SJCRH30 (cell line): ENCODE data around the gene PGAP3. TPM values are rescaled to one million over a fixed set of nuclear protein-coding genes. Genes with fewer than 3 reads are reported as not detected.
"Not testable (repeated sequence)": the region's sequence is repeated elsewhere in the genome, so short reads cannot be mapped to it uniquely, and the experiment has no call there.

ENCODE experiments used
- DNase-seq, 2 experiments: peaks; one replicate each; pipeline ENCODE4 v3.0.0-alpha.2; 2015 to 2020
- H3K27ac ChIP-seq: fragments of 250-450 bp; sonication (Bioruptor Pico); 2 replicates; pipeline ENCODE4 v1.5.1; 2020; ENCODE audit warnings: mild to moderate bottlenecking, moderate library complexity
- H3K27me3 ChIP-seq: fragments of 250-450 bp; sonication (Bioruptor Pico); 2 replicates; pipeline ENCODE4 v1.5.1; 2020; ENCODE audit warnings: mild to moderate bottlenecking, moderate library complexity
- H3K36me3 ChIP-seq: fragments of 250-450 bp; sonication (Bioruptor Pico); 2 replicates; pipeline ENCODE4 v1.5.1; 2020; ENCODE audit warnings: mild to moderate bottlenecking, moderate library complexity
- H3K4me1 ChIP-seq: fragments of 250-450 bp; sonication (Bioruptor Pico); 2 replicates; pipeline ENCODE4 v1.5.1; 2020; ENCODE audit warnings: mild to moderate bottlenecking, moderate library complexity
- H3K4me3 ChIP-seq: fragments of 250-450 bp; sonication (Bioruptor Pico); 2 replicates; pipeline ENCODE4 v1.5.1; 2020; ENCODE audit warnings: mild to moderate bottlenecking, moderate library complexity
- H3K9me3 ChIP-seq: fragments of 250-450 bp; sonication (Bioruptor Pico); replicated peaks from 2 replicates; pipeline ENCODE4 v1.5.1; 2020; ENCODE audit warnings: mild to moderate bottlenecking, moderate library complexity
- total RNA-seq: library from RNA; depleted of rRNA; stranded (reverse); fragments of >200 nt; shearing (Covaris generic); gene quantifications from 2 replicates; pipeline ENCODE4 v1.2.3, GENCODE V29; 2014

PGAP3 gene
- total RNA-seq, 1 experiment from 2014 or later: 3.1 TPM

GRCh38 chr17:39705786-39706348, 18.0 kb upstream of the PGAP3 start:
- no peaks in the 10 kb centered on the region for H3K27me3 ChIP-seq
- no peak overlapping the region for H3K4me3 ChIP-seq
- H3K4me1 ChIP-seq: peaks cover 4% of the 10 kb centered on the region; the same call in 1 of the 2 replicates
- H3K36me3 ChIP-seq: no peaks in the 10 kb centered on the region
- no peak for DNase-seq
- H3K27ac ChIP-seq: no peak overlapping the region
- no peaks in the 10 kb centered on the region for H3K9me3 ChIP-seq

GRCh38 chr17:39704821-39705551, 17.1 kb upstream of the PGAP3 start:
- H3K4me3 ChIP-seq: no peak overlapping the region
- H3K36me3 ChIP-seq: no peaks in the 10 kb centered on the region
- no peaks in the 10 kb centered on the region for H3K27me3 ChIP-seq
- no peaks in the 10 kb centered on the region for H3K9me3 ChIP-seq
- DNase-seq: no peak
- no peak overlapping the region for H3K27ac ChIP-seq
- peaks cover 4% of the 10 kb centered on the region; the same call in 1 of the 2 replicates for H3K4me1 ChIP-seq

GRCh38 chr17:39703913-39704312, 16.1 kb upstream of the PGAP3 start:
- H3K4me1 ChIP-seq: peaks cover 4% of the 10 kb centered on the region; the same call in 1 of the 2 replicates
- no peak for DNase-seq
- H3K9me3 ChIP-seq: no peaks in the 10 kb centered on the region
- no peaks in the 10 kb centered on the region for H3K36me3 ChIP-seq
- H3K27me3 ChIP-seq: no peaks in the 10 kb centered on the region
- no peak overlapping the region for H3K4me3 ChIP-seq
- H3K27ac ChIP-seq: no peak overlapping the region

GRCh38 chr17:39702901-39703893, 15.3 kb upstream of the PGAP3 start:
- Histone ChIP-seq H3K27me3 (no peaks in the 10 kb centered on the region), H3K9me3 (no peaks in the 10 kb centered on the region), H3K4me3 (no peak overlapping the region), H3K4me1 (peaks cover 4% of the 10 kb centered on the region; the same call in 1 of the 2 replicates), H3K27ac (no peak overlapping the region), H3K36me3 (no peaks in the 10 kb centered on the region)
- DNase-seq: no peak

- no peak overlapping the region for H3K27ac ChIP-seq
- no peaks in the 10 kb centered on the region for H3K9me3 ChIP-seq
- H3K36me3 ChIP-seq: no peaks in the 10 kb centered on the region
- no peaks in the 10 kb centered on the region for H3K27me3 ChIP-seq
- DNase-seq: no peak
- H3K4me1 ChIP-seq: peaks cover 4% of the 10 kb centered on the region; the same call in 1 of the 2 replicates
- H3K4me3 ChIP-seq: no peak overlapping the region
Observed at GRCh38 chr17:39701784-39702422, 14.0 kb upstream of the PGAP3 start.

GRCh38 chr17:39701012-39701783, 13.3 kb upstream of the PGAP3 start:
- Histone ChIP-seq H3K27me3 (no peaks in the 10 kb centered on the region), H3K4me1 (peaks cover 4% of the 10 kb centered on the region; the same call in 1 of the 2 replicates), H3K36me3 (no peaks in the 10 kb centered on the region), H3K27ac (no peak overlapping the region), H3K9me3 (no peaks in the 10 kb centered on the region), H3K4me3 (no peak overlapping the region)
- no peak for DNase-seq

- peaks cover 4% of the 10 kb centered on the region; the same call in 1 of the 2 replicates for H3K4me1 ChIP-seq
- no peaks in the 10 kb centered on the region for H3K27me3 ChIP-seq
- H3K9me3 ChIP-seq: no peaks in the 10 kb centered on the region
- no peak overlapping the region for H3K27ac ChIP-seq
- no peak for DNase-seq
- H3K36me3 ChIP-seq: no peaks in the 10 kb centered on the region
- H3K4me3 ChIP-seq: peak overlapping the region; percentile 61
Observed at GRCh38 chr17:39700148-39700987, 12.5 kb upstream of the PGAP3 start.

GRCh38 chr17:39699818-39700147, 11.9 kb upstream of the PGAP3 start, which contains the start of gene ERBB2:
Gene ERBB2, plus strand, starts transcription at chr17:39700064. Its CDS starts 175 bp downstream, at chr17:39700239.
- Histone ChIP-seq H3K27me3 (no peaks in the 10 kb centered on the region), H3K4me1 (peaks cover 4% of the 10 kb centered on the region; the same call in 1 of the 2 replicates), H3K4me3 (peak within 1 kb of the TSS; percentile 61), H3K27ac (no peak within 1 kb of the TSS), H3K9me3 (no peaks in the 10 kb centered on the region), H3K36me3 (no peaks in the 10 kb centered on the region)
- peak; percentile 35 to 44 for DNase-seq

- not testable (repeated sequence) for H3K27ac ChIP-seq, H3K4me1 ChIP-seq
Observed at GRCh38 chr17:39699157-39699817, 11.4 kb upstream of the PGAP3 start.

GRCh38 chr17:39697961-39698360, 10.1 kb upstream of the PGAP3 start:
- Histone ChIP-seq H3K27me3 (no peaks in the 10 kb centered on the region), H3K9me3 (no peaks in the 10 kb centered on the region), H3K4me3 (no peak overlapping the region), H3K27ac (no peak overlapping the region), H3K36me3 (no peaks in the 10 kb centered on the region), H3K4me1 (peaks cover 4% of the 10 kb centered on the region; the same call in 1 of the 2 replicates)
- no peak for DNase-seq

More at GRCh38 chr17:39699157-39699817, 11.4 kb upstream of the PGAP3 start:
- H3K27me3 ChIP-seq, H3K36me3 ChIP-seq, H3K9me3 ChIP-seq, DNase-seq: not testable (repeated sequence)
- peak overlapping the region; percentile 61 for H3K4me3 ChIP-seq

- no peak for DNase-seq
- no peaks in the 10 kb centered on the region for H3K36me3 ChIP-seq
- H3K4me3 ChIP-seq: no peak overlapping the region
- no peak overlapping the region for H3K27ac ChIP-seq
- no peaks in the 10 kb centered on the region for H3K27me3 ChIP-seq
- H3K9me3 ChIP-seq: no peaks in the 10 kb centered on the region
- no peaks in the 10 kb centered on the region for H3K4me1 ChIP-seq
Observed at GRCh38 chr17:39696731-39697130, 8.9 kb upstream of the PGAP3 start.

GRCh38 chr17:39695089-39695474, 7.2 kb upstream of the PGAP3 start:
- Histone ChIP-seq H3K4me1 (no peaks in the 10 kb centered on the region), H3K27ac (no peak overlapping the region), H3K9me3 (no peaks in the 10 kb centered on the region), H3K36me3 (no peaks in the 10 kb centered on the region), H3K27me3 (no peaks in the 10 kb centered on the region), H3K4me3 (no peak overlapping the region)
- no peak for DNase-seq

GRCh38 chr17:39694593-39694992, 6.7 kb upstream of the PGAP3 start:
- Histone ChIP-seq H3K9me3 (no peaks in the 10 kb centered on the region), H3K36me3 (no peaks in the 10 kb centered on the region), H3K27me3 (no peaks in the 10 kb centered on the region), H3K4me1 (no peaks in the 10 kb centered on the region), H3K4me3 (no peak overlapping the region), H3K27ac (no peak overlapping the region)
- DNase-seq: no peak
